Ascending aorta (tissue), 2 donors: ENCODE results near the gene CEMIP. TPM values are rescaled to one million over a fixed set of nuclear protein-coding genes. Genes with fewer than 3 reads are reported as not detected.

Source experiments
- DNase-seq, 2 donors: peaks; one replicate each; pipeline ENCODE4 v3.0.0-alpha.2; 2019; ENCODE audit warnings: low spot score in 2 of 2
- H3K27ac ChIP-seq, 2 donors: fragments of 200-600 bp; sonication (generic); one replicate each; pipeline ENCODE4 v1.5.1; 2016 to 2017; ENCODE audit warnings: mild to moderate bottlenecking in 1 of 2
- H3K27me3 ChIP-seq: fragments of 200-600 bp; sonication (generic); one replicate; pipeline ENCODE4 v1.5.1; 2017
- H3K36me3 ChIP-seq, 2 donors: fragments of 200-600 bp; sonication (generic); one replicate each; pipeline ENCODE4 v1.5.1; 2016
- H3K4me1 ChIP-seq, 2 donors: fragments of 200-600 bp; sonication (generic); one replicate each; pipeline ENCODE4 v1.5.1; 2016 to 2017; ENCODE audit warnings: mild to moderate bottlenecking in 1 of 2
- H3K4me3 ChIP-seq, 2 donors: fragments of 200-600 bp; sonication (generic); one replicate each; pipeline ENCODE4 v1.5.1; 2016 to 2017; ENCODE audit warnings: mild to moderate bottlenecking in 1 of 2
- H3K9me3 ChIP-seq, 2 donors: fragments of 200-600 bp; sonication (generic); one replicate each; pipeline ENCODE4 v1.5.1; 2016
- CTCF ChIP-seq, 3 experiments: fragments of 200-600 bp in 2 of 3; fragments of 450-650 bp in 1 of 3; sonication (generic) in 2 of 3; IDR thresholded peaks; one replicate each; pipeline ENCODE4 v1.5.1; 2016 to 2019; ENCODE audit warnings: antibody characterized with exemption in 3 of 3, mild to moderate bottlenecking in 1 of 3, moderate library complexity in 1 of 3
- intact Hi-C: fragments of 100-400 bp; cut with DNase I; formaldehyde crosslinking; loops from one replicate; pipeline ENCODE4 v1.15.1; 2023
- total RNA-seq: library from RNA; depleted of rRNA; stranded (reverse); fragments of >200 nt; gene quantifications from one replicate; pipeline ENCODE4 v1.1.0, GENCODE V29; 2016

The CEMIP gene
- total RNA-seq, 1 donor from 2014 or later, result not detected

DNA sequence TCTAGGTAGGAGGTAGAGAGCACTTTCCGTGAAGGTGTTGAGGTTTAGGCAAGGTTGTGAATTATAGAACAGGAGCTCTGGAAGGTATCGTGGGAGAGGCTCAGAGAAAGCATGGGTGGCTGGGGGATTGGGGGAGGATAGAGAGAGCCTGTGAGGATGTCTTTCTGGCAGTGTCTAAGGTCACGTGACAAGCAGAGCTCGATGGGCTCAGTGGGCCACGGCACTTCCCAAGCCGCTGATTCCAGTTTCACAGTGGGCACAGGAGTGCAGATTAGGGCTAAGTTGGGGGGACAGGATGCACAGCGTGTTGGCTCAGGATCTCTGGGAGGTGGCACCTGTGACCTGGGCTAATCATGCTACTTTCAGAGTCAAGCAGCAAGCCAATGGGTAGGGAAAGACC lies 52.0 kb downstream of the CEMIP start:
- Histone ChIP-seq H3K4me1 (peaks cover 0 to 17% of the 10 kb centered on the region in 2 donors), H3K27ac (no peak overlapping the region), H3K9me3 (no peaks in the 10 kb centered on the region), H3K27me3 (no peaks in the 10 kb centered on the region), H3K4me3 (no peak overlapping the region), H3K36me3 (no peaks in the 10 kb centered on the region)
- intact Hi-C loops, result no loop called here
- TF ChIP-seq CTCF (IDR thresholded peaks at IDR 0.05), result no peak
- no peak for DNase-seq

- no peaks in the 10 kb centered on the region for H3K36me3 ChIP-seq
- no peaks in the 10 kb centered on the region for H3K27me3 ChIP-seq
- TF ChIP-seq CTCF (IDR thresholded peaks at IDR 0.05), result no peak
- no peak for DNase-seq
- no peak overlapping the region for H3K27ac ChIP-seq
- H3K4me1 ChIP-seq, result peaks cover 0 to 17% of the 10 kb centered on the region in 2 donors
- H3K9me3 ChIP-seq, result no peaks in the 10 kb centered on the region
- H3K4me3 ChIP-seq, result no peak overlapping the region
- intact Hi-C loops, result no loop called here
These were observed 52.5 kb downstream of the CEMIP start for GRCh38 chr15:80831606-80832224.

- no peak for TF ChIP-seq CTCF (IDR thresholded peaks at IDR 0.05)
- Histone ChIP-seq H3K27me3 (no peaks in the 10 kb centered on the region), H3K27ac (no peak overlapping the region), H3K36me3 (no peaks in the 10 kb centered on the region), H3K9me3 (no peaks in the 10 kb centered on the region), H3K4me3 (no peak overlapping the region), H3K4me1 (peaks cover 0 to 17% of the 10 kb centered on the region in 2 donors)
- intact Hi-C loops, result no loop called here
- DNase-seq, result no peak
These were observed 53.5 kb downstream of the CEMIP start for GRCh38 chr15:80832686-80833085.

DNA sequence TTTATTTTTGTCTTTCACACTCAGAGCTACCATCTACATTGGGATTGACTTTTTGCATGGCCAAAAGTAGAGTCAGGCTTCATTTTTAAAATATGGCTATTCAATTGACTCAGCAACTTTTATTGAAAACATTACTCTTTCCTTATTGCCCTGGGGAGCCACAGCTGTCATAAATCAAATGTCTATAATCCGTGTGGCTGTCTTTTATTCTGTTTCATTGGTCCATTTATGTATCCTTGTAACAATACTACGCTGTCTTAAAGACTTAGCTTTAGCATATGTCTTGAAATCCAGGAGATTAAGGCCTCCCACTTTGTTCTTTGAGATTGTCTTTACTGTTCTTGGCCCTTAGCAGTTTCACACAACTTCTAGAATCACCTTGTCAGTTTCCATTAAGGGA lies 55.2 kb downstream of the CEMIP start:
- intact Hi-C loops, result no loop called here
- H3K27ac ChIP-seq, result no peak overlapping the region
- no peak for TF ChIP-seq CTCF (IDR thresholded peaks at IDR 0.05)

DNA sequence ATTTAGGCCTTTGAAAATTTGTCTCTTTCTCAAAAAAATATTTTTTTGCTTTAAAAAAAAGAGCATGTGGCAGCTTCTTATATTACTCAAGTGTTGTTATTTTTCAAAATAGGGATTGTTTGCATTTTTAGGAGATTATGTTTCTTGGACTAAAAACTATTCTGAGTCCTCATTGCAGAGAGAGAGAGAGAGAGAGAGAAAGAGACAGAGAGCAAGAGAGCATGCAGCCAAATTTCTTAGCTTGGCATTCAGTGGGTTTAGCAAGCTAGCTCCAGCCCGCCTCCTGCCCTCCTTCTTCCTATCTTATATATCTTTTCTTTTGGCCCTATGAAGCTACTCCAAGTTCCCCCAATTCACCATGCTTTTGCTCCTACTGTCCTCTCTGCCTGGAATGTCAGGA lies 55.7 kb downstream of the CEMIP start:
- no peak for DNase-seq
- Histone ChIP-seq H3K27me3 (no peaks in the 10 kb centered on the region), H3K36me3 (no peaks in the 10 kb centered on the region), H3K4me1 (peaks cover 0 to 17% of the 10 kb centered on the region in 2 donors), H3K4me3 (no peak overlapping the region), H3K27ac (peak overlapping the region; percentile 23 to 51), H3K9me3 (no peaks in the 10 kb centered on the region)
- no peak for TF ChIP-seq CTCF (IDR thresholded peaks at IDR 0.05)
- intact Hi-C loops, result no loop called here

More for the DNA sequence above, 55.2 kb downstream of the CEMIP start:
- no peak for DNase-seq
- Histone ChIP-seq H3K4me3 (no peak overlapping the region), H3K27me3 (no peaks in the 10 kb centered on the region), H3K9me3 (no peaks in the 10 kb centered on the region), H3K36me3 (no peaks in the 10 kb centered on the region), H3K4me1 (peaks cover 0 to 17% of the 10 kb centered on the region in 2 donors)

DNA sequence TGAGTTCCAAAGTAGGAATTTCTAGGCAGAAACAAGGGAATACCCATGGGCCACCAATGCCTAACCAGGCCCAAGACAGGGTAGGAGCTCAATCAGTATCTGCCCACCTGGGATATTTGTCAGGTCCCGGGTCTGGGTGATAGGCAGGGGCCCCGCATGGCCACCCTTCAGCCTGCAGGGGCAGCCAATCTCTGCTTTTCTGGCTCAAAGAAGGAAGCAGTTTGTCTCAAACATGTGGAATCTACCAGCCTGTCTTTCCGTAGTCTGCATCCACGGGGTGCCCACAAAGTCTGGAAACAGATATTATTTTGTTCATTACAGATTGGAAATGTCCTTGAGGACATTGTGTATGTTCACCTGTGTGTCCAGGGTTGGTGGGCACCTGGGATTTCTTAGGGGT lies 56.2 kb downstream of the CEMIP start:
- DNase-seq, result no peak
- intact Hi-C loops, result no loop called here
- no peaks in the 10 kb centered on the region for H3K27me3 ChIP-seq
- no peak for TF ChIP-seq CTCF (IDR thresholded peaks at IDR 0.05)
- H3K4me1 ChIP-seq, result peaks cover 0 to 19% of the 10 kb centered on the region in 2 donors
- no peaks in the 10 kb centered on the region for H3K36me3 ChIP-seq
- no peak overlapping the region for H3K4me3 ChIP-seq
- H3K9me3 ChIP-seq, result no peaks in the 10 kb centered on the region
- peak overlapping the region; percentile 23 to 51 for H3K27ac ChIP-seq
